Inferior parietal cortex (tissue), 1 donor: ENCODE results near the gene ASH1L.
"Not testable (repeated sequence)": the region's sequence is repeated elsewhere in the genome, so short reads cannot be mapped to it uniquely, and the experiment has no call there.

Experiments used
- DNase-seq: peaks from one replicate; pipeline ENCODE4 v3.0.0-alpha.2; 2016; ENCODE audit errors: extremely low spot score

Gene ASH1L

DNA sequence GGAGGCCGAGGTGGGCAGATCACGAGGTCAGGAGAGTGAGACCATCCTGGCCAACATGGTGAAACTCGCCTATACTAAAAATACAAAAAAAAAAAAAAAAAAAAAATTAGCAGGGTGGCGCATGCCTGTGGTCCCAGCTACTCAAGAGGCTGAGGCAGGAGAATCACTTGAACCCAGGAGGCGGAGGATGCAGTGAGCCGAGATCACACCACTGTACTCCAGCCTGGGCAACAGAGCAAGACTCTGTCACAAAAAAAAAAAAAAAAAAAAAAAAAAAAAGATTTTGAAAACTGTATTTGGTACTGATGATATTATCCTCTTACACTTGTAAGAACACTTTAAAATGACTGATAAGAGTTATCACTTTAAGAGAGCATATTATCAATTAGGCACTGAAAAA lies 74.2 kb downstream of the ASH1L start:
- not testable (repeated sequence) for DNase-seq

- no peak for DNase-seq
These were observed 75.1 kb downstream of the ASH1L start for GRCh38 chr1:155487541-155487940.

DNA sequence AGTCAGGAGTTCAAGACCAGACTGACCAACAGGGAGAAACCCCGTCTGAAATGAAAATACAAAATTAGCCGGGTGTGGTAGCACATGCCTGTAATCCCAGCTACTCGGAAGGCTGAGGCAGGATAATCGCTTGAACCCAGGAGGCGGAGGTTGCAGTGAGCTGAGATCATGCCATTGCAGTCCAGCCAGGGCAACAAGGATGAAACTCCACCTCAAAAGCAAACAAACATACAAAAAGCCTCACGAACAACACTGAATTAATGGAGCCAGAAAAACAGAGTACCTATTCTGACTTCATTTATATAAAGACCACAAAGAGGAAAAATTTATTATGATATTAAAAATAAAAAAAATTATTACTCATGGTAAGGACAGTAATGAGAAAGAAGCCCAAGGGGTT lies 75.7 kb downstream of the ASH1L start:
- not testable (repeated sequence) for DNase-seq

DNA sequence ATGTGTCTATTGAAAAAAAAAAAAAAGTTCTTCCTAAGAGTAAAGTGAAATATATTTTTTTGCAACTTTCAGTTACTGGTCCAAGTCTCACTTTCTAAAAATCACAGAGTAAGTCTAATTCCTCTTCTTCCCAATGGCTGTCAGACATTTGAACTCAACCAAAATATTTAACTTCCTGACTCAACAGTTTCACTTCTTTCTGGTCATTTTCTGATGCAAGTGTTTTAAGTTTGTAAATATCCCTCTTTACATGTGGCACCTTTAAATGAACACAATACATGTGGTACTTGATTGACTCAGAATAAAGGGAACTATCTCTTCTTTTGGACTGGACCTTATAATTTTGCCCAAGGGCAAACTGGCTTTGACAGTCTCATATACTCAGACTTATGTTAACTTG lies 76.7 kb downstream of the ASH1L start:
- no peak for DNase-seq

GRCh38 chr1:155485222-155485621 lies 77.4 kb downstream of the ASH1L start:
- DNase-seq: no peak

GRCh38 chr1:155481741-155482241 lies 80.8 kb downstream of the ASH1L start:
- DNase-seq: no peak

- DNase-seq: no peak
These were observed 83.4 kb downstream of the ASH1L start for GRCh38 chr1:155479205-155479604.

DNA sequence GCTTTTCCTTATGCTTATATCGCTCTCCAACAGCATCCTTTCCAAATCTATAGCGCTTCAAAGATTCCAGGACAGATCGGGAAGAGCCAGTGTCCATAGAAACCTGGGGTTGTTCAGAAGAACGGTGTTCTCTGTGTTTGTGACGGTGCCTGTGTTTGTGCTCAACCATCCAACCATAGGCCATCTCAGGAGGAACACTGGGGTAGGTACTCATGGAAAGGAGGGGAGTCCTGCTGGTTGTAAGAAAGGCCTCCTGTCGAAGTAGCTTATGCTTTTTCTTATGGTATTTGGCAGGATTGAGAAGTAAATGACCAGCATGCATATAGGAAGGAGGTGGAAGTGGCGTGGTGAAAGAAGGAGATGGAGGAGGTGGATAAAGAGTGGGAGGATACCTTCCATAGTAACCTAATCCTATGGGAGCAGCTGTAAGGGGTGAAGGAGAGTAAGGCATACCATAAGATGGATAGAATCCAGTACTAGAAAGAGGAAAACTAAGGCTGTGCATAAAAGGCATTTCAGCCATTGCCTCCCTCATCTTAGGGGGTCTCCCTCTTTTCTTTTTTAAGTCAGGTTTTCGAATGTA lies 84.2 kb downstream of the ASH1L start:
- DNase-seq: no peak

DNA sequence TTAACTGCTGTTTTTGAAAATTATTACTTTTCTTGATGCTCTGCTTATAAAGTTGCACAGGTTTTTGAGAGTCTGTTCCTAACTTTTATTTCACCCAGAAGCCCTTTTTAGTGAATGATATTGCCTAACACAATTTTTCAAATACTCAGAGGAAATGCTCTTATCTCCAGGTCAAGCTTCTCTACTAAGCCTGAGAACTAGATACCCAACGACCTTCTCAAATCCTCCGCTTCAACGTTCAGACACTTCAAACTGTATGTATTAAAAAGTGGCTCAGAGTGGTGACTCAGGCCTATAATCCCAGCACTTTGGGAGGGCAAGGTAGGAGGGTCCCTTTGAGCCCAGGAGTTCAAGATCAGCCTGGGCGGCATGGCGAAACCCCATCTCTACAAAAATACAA lies 88.5 kb downstream of the ASH1L start:
- no peak for DNase-seq

- DNase-seq: no peak
These were observed 89.3 kb downstream of the ASH1L start for GRCh38 chr1:155473151-155473821.

DNA sequence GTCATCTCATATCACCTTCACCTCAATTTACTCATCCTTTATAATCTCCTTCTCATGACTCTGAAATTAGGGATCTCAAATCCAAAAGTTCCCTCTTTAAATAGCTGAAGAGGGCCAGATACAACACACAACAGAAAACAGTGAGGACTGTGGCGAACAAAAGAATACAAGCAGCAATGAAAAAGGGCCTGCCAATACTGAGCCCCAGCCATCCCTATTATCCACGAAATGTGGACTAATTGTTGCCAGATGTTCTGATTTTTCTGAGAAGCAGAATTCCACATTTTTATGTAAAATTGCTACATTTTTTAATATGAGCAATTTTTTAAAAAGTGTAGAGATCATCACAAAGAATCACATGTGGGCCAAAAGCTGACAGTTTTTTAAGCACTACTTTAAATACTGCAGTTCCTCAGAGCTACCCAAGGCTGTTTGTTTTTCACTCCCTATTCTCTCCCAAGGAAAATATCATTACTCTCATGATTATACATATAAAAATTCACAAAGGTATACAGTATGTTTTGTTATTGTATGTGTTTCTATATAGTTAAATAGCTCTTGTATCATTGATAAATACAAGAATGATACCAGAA lies 90.0 kb downstream of the ASH1L start:
- DNase-seq: no peak

DNA sequence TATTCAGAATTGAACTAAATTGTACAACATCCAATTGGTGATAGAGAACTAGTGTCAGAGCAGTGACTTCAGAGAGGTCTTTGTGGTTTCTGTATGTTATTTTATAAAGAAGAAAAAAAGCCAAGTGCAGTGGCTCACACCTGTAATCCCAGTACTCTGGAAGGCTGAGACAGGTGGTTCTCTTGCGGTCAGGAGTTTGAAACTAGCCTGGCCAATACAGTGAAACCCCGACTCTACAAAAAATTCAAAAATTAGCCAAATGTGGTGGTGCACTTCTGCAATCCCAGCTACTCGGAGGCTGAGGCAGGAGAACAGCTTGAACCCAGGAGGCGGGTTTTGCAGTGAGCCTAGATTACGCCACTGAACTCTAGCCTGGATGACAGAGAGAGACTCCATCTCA lies 90.7 kb downstream of the ASH1L start:
- DNase-seq: no peak

- DNase-seq: no peak
These were observed 91.6 kb downstream of the ASH1L start for GRCh38 chr1:155471026-155471425.

GRCh38 chr1:155466996-155467395 lies 95.6 kb downstream of the ASH1L start:
- no peak for DNase-seq

DNA sequence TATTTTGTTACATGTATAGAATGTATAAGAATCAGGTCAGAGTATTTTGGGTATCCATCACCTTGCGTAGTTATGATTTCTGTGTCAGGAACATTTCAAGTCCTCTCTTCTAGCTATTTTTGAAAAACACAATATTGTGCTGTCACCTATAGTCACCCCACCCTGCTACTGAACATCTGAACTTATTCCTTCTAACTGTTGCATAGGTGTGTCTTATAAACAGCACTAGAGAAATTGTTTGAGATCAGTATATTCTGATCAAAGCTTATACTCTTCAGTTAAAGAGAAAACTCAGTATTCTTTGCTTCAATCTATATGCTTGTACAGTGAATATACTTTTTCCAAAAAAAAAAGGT lies 96.0 kb downstream of the ASH1L start:
- DNase-seq: no peak

DNA sequence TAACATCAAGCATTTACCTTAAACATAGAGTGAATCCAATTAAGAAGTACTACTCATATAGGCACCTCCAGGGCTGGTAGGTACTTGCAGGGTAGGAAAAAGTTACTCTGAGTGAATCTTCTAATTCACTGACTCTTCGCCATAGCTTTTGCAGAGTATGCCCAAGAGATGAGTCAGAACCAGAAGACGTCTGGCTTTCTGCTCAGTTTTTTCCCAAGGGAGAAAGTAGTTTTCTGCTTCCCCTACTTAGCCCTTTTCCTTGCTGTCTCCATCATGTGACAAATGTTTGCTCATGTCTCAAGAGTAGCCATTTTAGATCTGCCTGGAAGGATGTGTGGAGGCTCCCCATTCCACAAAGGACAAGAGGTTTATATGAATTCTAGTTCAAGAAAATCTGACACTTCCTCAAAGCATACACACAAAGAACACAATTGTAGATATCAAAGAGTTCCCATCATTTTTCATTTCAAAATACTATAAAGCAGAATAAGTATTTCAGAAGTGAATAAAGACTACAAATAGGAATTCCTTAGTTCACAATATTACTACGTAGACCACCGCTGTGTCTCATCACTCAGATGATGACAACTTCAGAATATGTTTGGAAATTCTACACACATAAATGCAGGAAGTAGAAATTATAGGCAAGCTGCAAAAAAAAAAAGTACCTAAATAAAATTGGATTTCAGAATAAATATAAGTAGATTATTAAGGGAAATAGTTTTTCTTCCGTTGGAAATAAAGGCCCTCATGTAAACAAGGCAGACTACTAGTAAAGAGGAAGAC lies 98.5 kb downstream of the ASH1L start:
- no peak for DNase-seq

DNA sequence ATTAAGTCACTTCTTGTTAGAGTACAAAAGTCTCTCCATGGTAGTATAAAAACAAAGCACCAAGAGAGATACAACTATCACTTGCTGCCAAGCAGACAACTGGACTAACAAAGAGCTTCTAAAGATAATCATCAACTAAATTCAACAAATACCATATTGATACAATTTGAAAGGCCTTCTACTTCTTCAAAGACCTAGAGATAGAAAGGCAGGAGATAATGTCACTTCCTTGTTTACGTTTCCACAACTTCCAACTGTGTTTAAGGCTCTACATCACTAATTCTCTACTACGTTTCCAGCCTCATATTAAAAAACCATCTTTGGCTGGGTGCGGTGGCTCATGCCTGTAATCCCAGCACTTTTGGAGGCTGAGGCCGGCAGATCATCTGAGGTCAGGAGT lies 104.5 kb downstream of the ASH1L start:
- no peak for DNase-seq

DNA sequence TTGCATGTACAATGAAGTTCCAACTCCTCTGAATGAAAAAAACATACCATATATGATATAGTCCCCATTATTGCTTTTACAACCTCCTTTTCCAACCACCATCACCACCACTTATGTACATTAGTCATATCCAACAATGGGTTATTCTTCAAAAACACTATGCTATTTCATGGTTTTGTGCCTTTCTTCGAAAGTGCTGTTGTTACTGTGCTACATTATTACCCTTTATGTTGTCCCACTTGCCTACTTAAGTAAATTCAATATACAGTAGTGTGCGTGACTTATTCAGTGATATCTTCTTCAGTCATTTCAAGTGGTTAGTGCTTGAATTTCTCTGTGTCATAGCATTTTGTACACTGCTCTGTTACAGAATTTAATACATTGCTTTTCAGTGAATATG lies 105.3 kb downstream of the ASH1L start:
- DNase-seq: no peak

DNA sequence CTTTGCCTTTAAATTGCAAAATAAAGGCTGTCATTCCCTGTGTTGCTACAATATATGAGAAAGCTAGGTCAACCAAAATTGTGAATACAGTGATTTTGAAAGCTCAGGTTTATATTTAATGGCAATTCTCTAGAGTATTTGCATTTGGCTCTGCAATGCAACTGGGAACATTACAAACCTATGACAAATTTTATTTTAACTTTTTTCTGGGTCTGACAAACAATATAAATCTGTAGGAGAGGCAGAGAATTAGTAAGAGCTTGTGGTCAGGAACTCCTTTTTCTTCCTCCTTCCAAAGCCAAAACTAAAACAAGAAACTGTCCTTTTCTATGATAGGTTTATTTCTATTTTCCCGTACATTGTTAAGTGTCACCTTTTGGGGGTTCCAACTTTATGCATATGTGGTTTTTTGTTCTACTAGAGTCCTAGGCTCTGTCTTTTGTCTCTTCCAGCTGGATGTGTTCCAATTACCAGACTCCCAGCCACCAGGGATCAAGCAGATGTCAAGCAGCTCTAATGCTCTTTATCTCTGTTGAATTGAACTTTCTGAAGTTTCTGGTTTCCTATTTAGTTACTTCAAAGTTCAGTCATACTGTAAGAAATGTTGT lies 106.9 kb downstream of the ASH1L start:
- DNase-seq: no peak

DNA sequence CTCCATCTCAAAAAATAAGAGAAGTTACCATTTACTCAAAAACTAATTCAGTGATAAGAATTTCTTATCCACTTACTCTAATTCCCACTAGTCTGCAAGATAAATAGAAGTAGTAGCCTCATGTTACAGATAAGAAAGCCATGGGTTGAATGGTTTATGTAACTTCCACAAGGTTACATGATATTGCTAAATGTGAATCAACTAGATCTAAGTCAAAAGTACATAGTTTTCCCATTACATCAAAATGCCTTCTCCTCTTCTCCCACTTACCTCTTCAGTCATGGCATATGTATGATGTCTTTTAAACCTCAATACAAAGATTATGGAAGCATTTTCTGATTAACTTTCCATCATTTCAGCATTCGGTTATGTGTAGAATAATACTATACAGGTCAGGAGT lies 108.5 kb downstream of the ASH1L start:
- no peak for DNase-seq

DNA sequence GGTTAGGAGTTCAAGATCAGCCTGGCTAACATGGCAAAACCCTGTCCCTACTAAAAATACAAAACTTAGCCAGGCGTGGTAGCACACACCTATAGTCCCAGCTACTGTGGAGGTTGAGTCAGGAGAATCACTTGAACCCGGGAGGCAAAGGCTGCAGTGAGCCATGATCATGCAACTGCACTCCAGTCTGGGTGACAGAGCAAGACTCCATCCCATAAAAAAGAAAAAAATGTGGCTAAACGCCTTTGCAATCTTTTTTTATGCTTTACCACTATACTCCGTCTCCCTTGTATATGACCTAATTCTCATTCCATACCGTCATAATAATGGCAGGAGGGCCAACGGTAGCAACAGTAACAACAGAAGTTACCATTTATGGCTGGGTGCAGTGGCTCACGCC lies 109.5 kb downstream of the ASH1L start:
- DNase-seq: no peak

GRCh38 chr1:155451199-155451598 lies 111.4 kb downstream of the ASH1L start:
- DNase-seq: no peak
